NB4 (cell line): ENCODE measurements around the gene STKLD1.

Experiments
- POLR2A ChIP-seq: IDR thresholded peaks from 2 replicates; pipeline ENCODE4 v1.6.1; 2011; ENCODE audit warnings: mild to moderate bottlenecking; ENCODE audit not compliant: insufficient read length; ENCODE audit errors: extremely low read depth
- TF ChIP-seq, protein P1 (sequence below): IDR thresholded peaks from one replicate; pipeline ENCODE4 v1.5.1; 2012; ENCODE audit warnings: low read depth, low read length
- TF ChIP-seq, protein P2 (sequence below): IDR thresholded peaks from 2 replicates; pipeline ENCODE4 v1.6.1; 2011; ENCODE audit warnings: low read depth, low read length

DNA sequence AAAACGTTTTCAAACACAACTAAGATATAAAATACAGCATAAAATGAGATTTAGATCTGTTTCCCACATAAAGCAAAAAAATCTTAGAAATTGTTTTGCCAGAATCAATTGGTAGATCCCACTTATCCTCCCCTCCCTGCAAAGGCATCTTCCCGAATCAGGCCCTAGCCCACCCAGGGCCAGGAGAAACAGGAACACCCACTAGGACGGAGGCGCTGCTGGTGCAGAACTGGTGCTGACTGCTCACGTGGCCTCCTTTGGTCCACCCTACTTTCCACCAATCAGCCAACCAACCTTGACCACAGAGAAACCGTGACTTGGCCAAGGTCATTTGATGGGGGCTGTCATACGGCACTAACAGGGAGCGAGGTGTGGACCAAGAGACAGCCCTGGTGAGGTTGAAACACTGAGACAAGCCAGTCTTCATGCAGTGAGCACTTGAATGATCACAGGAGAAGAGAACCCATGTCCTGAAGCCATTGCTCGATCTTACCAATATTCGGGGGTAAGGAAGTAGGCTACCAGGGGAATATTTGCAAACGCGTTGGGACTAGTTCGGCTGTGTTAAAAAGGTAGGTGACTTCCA lies 14.6 kb upstream of the STKLD1 start:
- TF ChIP-seq, protein P1, sequence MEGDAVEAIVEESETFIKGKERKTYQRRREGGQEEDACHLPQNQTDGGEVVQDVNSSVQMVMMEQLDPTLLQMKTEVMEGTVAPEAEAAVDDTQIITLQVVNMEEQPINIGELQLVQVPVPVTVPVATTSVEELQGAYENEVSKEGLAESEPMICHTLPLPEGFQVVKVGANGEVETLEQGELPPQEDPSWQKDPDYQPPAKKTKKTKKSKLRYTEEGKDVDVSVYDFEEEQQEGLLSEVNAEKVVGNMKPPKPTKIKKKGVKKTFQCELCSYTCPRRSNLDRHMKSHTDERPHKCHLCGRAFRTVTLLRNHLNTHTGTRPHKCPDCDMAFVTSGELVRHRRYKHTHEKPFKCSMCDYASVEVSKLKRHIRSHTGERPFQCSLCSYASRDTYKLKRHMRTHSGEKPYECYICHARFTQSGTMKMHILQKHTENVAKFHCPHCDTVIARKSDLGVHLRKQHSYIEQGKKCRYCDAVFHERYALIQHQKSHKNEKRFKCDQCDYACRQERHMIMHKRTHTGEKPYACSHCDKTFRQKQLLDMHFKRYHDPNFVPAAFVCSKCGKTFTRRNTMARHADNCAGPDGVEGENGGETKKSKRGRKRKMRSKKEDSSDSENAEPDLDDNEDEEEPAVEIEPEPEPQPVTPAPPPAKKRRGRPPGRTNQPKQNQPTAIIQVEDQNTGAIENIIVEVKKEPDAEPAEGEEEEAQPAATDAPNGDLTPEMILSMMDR = no peak
- no peak for TF ChIP-seq POLR2A
- TF ChIP-seq, protein P2, sequence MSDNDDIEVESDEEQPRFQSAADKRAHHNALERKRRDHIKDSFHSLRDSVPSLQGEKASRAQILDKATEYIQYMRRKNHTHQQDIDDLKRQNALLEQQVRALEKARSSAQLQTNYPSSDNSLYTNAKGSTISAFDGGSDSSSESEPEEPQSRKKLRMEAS = no peak
